SH-SY5Y (cell line): ENCODE data around the gene RPRD1B.

Experiments used
- GATA2 ChIP-seq: IDR thresholded peaks from 2 replicates; pipeline ENCODE4 v1.6.1; 2011; ENCODE audit warnings: mild to moderate bottlenecking, low read depth, low read length
- GATA3 ChIP-seq: IDR thresholded peaks from 2 replicates; pipeline ENCODE4 v1.6.1; 2011; ENCODE audit warnings: low read depth, mild to moderate bottlenecking, low read length, moderate library complexity

GRCh38 chr20:38128691-38129090, 95.1 kb downstream of the RPRD1B start:
- TF ChIP-seq GATA2 (no peak), GATA3 (no peak)
